ENCODE measurements around the gene TNFRSF25. TPM values are rescaled to one million over a fixed set of nuclear protein-coding genes. Genes with fewer than 3 reads are reported as not detected.

TNFRSF25 gene
- polyA plus RNA-seq, 1 experiment, result 3.3 TPM

- H3K36me3 ChIP-seq (ENCODE audit: control insufficient read depth, insufficient read depth, low read length), result no peaks in the 10 kb centered on the region
- H3K4me3 ChIP-seq (ENCODE audit: low read depth, low read length), result no peak overlapping the region
- TF ChIP-seq CTCF (IDR thresholded peaks at IDR 0.05; ENCODE audit: insufficient read depth, low read depth, low read length), result peak; percentile 69
- H3K27me3 ChIP-seq (ENCODE audit: control insufficient read depth, insufficient read depth, low read length), result peaks cover 32% of the 10 kb centered on the region
- no peak for DNase-seq (ENCODE audit: low read depth)
- POLR2A ChIA-PET, result no interaction called here
- CTCF ChIA-PET, result interaction anchor here (0.6 to 1.8 kb wide), 7 partner anchors 15 to 204 kb away, joined by 3 to 6 read pairs (median 3); no protein-coding TSS in a partner anchor
Observed at GRCh38 chr1:6445062-6445763, 20.8 kb downstream of the TNFRSF25 start.

GRCh38 chr1:6444377-6444776 lies 21.6 kb downstream of the TNFRSF25 start:
- Histone ChIP-seq H3K4me3 (ENCODE audit: low read depth, low read length) (no peak overlapping the region), H3K27me3 (ENCODE audit: control insufficient read depth, insufficient read depth, low read length) (peaks cover 24% of the 10 kb centered on the region), H3K36me3 (ENCODE audit: control insufficient read depth, insufficient read depth, low read length) (no peaks in the 10 kb centered on the region)
- DNase-seq (ENCODE audit: low read depth), result no peak
- ChIA-PET CTCF (interaction anchor here (0.6 to 1.8 kb wide), 3 partner anchors 19 to 91 kb away, joined by 3 to 6 read pairs (median 3); no protein-coding TSS in a partner anchor), POLR2A (no interaction called here)
- TF ChIP-seq CTCF (IDR thresholded peaks at IDR 0.05; ENCODE audit: insufficient read depth, low read depth, low read length), result no peak

- Histone ChIP-seq H3K4me3 (ENCODE audit: low read depth, low read length) (no peak overlapping the region), H3K36me3 (ENCODE audit: control insufficient read depth, insufficient read depth, low read length) (no peaks in the 10 kb centered on the region), H3K27me3 (ENCODE audit: control insufficient read depth, insufficient read depth, low read length) (peaks cover 21% of the 10 kb centered on the region)
- no peak for TF ChIP-seq CTCF (IDR thresholded peaks at IDR 0.05; ENCODE audit: insufficient read depth, low read depth, low read length)
- no peak for DNase-seq (ENCODE audit: low read depth)
- CTCF ChIA-PET, result interaction anchor here (0.8 to 7.7 kb wide), 4 partner anchors 21 to 197 kb away, joined by 3 to 33 read pairs (median 3); no protein-coding TSS in a partner anchor
- POLR2A ChIA-PET, result no interaction called here
Observed at GRCh38 chr1:6443339-6444115, 22.4 kb downstream of the TNFRSF25 start.

GRCh38 chr1:6441586-6441985 lies 24.4 kb downstream of the TNFRSF25 start:
- no peak overlapping the region for H3K4me3 ChIP-seq (ENCODE audit: low read depth, low read length)
- peaks cover 17% of the 10 kb centered on the region for H3K27me3 ChIP-seq (ENCODE audit: control insufficient read depth, insufficient read depth, low read length)
- no peak for DNase-seq (ENCODE audit: low read depth)
- H3K36me3 ChIP-seq (ENCODE audit: control insufficient read depth, insufficient read depth, low read length), result no peaks in the 10 kb centered on the region
- no peak for TF ChIP-seq CTCF (IDR thresholded peaks at IDR 0.05; ENCODE audit: insufficient read depth, low read depth, low read length)
- ChIA-PET POLR2A (no interaction called here), CTCF (interaction anchor here (1.2 to 7.7 kb wide), 5 partner anchors 9 to 195 kb away, joined by 4 to 62 read pairs (median 20); no protein-coding TSS in a partner anchor)
